HL-60 (cell line): ENCODE measurements around the gene SIN3A.
A peak's percentile ranks its signal among the peaks of the same experiment; 100 is the strongest.

ENCODE experiments used
- DNase-seq, 2 experiments: peaks; one replicate each; pipeline ENCODE4 v3.0.0-alpha.2; 2010 to 2020; ENCODE audit warnings: low read depth in 1 of 2, low spot score in 1 of 2
- H3K27ac ChIP-seq: fragments of 250-450 bp; sonication (Bioruptor Pico); replicated peaks from 2 replicates; pipeline ENCODE4 v1.5.1; 2020; ENCODE audit warnings: mild to moderate bottlenecking, moderate library complexity
- H3K27me3 ChIP-seq: fragments of 250-450 bp; sonication (Bioruptor Pico); 2 replicates; pipeline ENCODE4 v1.5.1; 2021; ENCODE audit warnings: mild to moderate bottlenecking, moderate library complexity; ENCODE audit not compliant: insufficient read depth, poor library complexity, severe bottlenecking
- H3K4me3 ChIP-seq: replicated peaks from 2 replicates; pipeline ENCODE4 v1.5.1; 2011; ENCODE audit warnings: mild to moderate bottlenecking, control low read depth, low read length; ENCODE audit not compliant: insufficient read depth
- GABPA ChIP-seq: IDR thresholded peaks from 2 replicates; pipeline ENCODE4 v1.6.1; 2012; ENCODE audit warnings: low read depth
- POLR2AphosphoS5 ChIP-seq: IDR thresholded peaks from 2 replicates; pipeline ENCODE4 v1.6.1; 2012; ENCODE audit warnings: low read depth
- SPI1 ChIP-seq: IDR thresholded peaks from 2 replicates; pipeline ENCODE4 v1.6.1; 2012; ENCODE audit warnings: low read depth, mild to moderate bottlenecking, borderline replicate concordance
- TF ChIP-seq, protein P1 (sequence below): IDR thresholded peaks from one replicate; pipeline ENCODE4 v1.5.1; 2011; ENCODE audit warnings: low read length, control low read depth, inconsistent platforms; ENCODE audit not compliant: insufficient read depth
- TF ChIP-seq, protein P2 (sequence below): IDR thresholded peaks from 2 replicates; pipeline ENCODE4 v1.6.1; 2012; ENCODE audit warnings: low read depth; ENCODE audit not compliant: insufficient replicate concordance

SIN3A gene

DNA sequence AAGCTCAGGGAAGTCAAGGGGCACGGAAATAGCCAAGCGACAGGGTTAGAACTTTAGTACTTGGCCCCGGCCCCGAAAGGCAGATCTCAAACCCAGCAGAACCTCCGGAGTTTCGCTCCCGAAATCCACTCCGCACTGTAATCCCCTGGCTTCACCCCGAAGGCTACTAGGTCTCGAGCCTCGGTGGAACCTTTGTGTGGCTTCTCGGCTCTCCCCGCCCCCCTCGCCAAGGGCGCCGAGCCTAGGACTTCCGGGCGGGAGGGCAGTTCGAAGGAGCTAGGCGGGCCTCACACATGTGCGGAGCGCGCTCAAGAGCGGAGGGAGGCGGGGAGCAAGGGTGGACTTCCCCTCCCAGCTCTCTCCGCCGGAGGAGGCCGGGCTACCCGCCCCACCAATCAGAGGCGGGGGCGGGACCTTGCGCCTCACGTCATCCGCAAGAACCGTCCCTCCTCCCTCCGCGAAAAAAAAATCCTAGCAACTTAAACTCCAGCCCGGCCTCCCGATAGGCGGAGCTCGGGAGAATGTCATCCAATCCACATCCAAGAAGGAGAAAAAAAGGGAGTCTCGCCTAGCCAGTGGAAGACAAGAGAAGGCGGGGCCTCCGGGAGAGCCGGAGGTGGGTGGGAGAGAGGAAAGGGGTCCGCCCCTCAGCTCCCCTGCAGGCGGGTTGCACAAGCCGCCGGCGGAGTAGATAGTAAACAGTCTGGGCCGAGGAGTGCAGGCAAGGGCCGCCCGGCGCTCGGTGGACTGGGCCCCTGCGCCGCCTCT, 2.4 kb upstream of the SIN3A start:
- TF ChIP-seq, protein P1, sequence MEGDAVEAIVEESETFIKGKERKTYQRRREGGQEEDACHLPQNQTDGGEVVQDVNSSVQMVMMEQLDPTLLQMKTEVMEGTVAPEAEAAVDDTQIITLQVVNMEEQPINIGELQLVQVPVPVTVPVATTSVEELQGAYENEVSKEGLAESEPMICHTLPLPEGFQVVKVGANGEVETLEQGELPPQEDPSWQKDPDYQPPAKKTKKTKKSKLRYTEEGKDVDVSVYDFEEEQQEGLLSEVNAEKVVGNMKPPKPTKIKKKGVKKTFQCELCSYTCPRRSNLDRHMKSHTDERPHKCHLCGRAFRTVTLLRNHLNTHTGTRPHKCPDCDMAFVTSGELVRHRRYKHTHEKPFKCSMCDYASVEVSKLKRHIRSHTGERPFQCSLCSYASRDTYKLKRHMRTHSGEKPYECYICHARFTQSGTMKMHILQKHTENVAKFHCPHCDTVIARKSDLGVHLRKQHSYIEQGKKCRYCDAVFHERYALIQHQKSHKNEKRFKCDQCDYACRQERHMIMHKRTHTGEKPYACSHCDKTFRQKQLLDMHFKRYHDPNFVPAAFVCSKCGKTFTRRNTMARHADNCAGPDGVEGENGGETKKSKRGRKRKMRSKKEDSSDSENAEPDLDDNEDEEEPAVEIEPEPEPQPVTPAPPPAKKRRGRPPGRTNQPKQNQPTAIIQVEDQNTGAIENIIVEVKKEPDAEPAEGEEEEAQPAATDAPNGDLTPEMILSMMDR, result no peak
- TF ChIP-seq SPI1 (peak; percentile 85; the same call in 1 of the 2 replicates), POLR2AphosphoS5 (peak; percentile 72), GABPA (peak; percentile 69)
- TF ChIP-seq, protein P2, sequence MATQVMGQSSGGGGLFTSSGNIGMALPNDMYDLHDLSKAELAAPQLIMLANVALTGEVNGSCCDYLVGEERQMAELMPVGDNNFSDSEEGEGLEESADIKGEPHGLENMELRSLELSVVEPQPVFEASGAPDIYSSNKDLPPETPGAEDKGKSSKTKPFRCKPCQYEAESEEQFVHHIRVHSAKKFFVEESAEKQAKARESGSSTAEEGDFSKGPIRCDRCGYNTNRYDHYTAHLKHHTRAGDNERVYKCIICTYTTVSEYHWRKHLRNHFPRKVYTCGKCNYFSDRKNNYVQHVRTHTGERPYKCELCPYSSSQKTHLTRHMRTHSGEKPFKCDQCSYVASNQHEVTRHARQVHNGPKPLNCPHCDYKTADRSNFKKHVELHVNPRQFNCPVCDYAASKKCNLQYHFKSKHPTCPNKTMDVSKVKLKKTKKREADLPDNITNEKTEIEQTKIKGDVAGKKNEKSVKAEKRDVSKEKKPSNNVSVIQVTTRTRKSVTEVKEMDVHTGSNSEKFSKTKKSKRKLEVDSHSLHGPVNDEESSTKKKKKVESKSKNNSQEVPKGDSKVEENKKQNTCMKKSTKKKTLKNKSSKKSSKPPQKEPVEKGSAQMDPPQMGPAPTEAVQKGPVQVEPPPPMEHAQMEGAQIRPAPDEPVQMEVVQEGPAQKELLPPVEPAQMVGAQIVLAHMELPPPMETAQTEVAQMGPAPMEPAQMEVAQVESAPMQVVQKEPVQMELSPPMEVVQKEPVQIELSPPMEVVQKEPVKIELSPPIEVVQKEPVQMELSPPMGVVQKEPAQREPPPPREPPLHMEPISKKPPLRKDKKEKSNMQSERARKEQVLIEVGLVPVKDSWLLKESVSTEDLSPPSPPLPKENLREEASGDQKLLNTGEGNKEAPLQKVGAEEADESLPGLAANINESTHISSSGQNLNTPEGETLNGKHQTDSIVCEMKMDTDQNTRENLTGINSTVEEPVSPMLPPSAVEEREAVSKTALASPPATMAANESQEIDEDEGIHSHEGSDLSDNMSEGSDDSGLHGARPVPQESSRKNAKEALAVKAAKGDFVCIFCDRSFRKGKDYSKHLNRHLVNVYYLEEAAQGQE, result peak; percentile 37
- DNase-seq, result peak; percentile 99
- Histone ChIP-seq H3K4me3 (peak overlapping the region; percentile 91), H3K27me3 (no peaks in the 10 kb centered on the region), H3K27ac (peak overlapping the region; percentile 96)

- Histone ChIP-seq H3K27me3 (no peaks in the 10 kb centered on the region), H3K4me3 (peak overlapping the region; percentile 46), H3K27ac (peak overlapping the region; percentile 96)
- peak; percentile 42 to 76 for DNase-seq
- TF ChIP-seq, protein P1, result peak; percentile 12
- peak; percentile 49; the same call in 1 of the 2 replicates for TF ChIP-seq POLR2AphosphoS5
- TF ChIP-seq, protein P2, result no peak
These were observed 1.6 kb upstream of the SIN3A start for GRCh38 chr15:75452865-75453702.

DNA sequence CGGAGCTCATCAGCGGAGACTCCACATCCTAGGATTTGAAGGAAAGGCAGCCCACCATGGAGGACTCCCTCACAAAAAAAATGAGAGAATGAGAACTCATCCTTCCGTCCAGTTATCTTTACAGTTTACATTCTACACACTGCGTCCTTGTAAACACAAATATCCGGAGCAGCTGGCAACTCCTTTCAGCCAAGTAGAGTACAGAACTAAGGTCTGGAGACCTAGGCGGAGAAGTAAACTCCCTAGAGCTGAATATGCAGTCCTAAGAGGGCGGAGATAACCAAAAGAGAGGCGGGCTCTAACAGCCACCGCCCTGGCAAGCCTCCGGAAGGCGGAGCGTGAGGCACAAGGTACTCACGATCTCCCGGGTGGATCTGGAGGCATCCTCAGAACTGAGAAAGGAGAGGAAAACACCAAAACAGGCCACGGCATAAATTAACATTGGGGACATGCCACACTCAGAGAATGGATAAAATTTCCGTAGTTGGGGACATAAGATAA, 924 bp upstream of the SIN3A start:
- TF ChIP-seq, protein P2, result no peak
- peak; percentile 53 for TF ChIP-seq POLR2AphosphoS5
- TF ChIP-seq GABPA, result no peak
- Histone ChIP-seq H3K27ac (peak overlapping the region; percentile 96), H3K4me3 (peak overlapping the region; percentile 46), H3K27me3 (no peaks in the 10 kb centered on the region)
- DNase-seq, result peak; percentile 66 to 88
